Stimulated activated CD8-positive, alpha-beta memory T cell treated with anti-CD3 and anti-CD28 coated beads, Interleukin-2, amount 100 ng/mL, for 48 hours (primary cell): ENCODE measurements around the gene TMEM132D.

Source experiments
- DNase-seq, 2 donors: peaks; one replicate each; pipeline ENCODE4 v3.0.0-alpha.2; 2020; ENCODE audit warnings: low read depth in 2 of 2

TMEM132D gene

GRCh38 chr12:129339336-129339735 lies 564.5 kb downstream of the TMEM132D start:
- DNase-seq, result no peak

- no peak for DNase-seq
Measured at GRCh38 chr12:129337413-129337812, 566.4 kb downstream of the TMEM132D start.

- DNase-seq, result no peak
Measured at GRCh38 chr12:129335773-129336172, 568.1 kb downstream of the TMEM132D start.

GRCh38 chr12:129332286-129332685 lies 571.5 kb downstream of the TMEM132D start:
- DNase-seq, result no peak

GRCh38 chr12:129331356-129332085 lies 572.3 kb downstream of the TMEM132D start:
- no peak for DNase-seq

GRCh38 chr12:129328235-129328634 lies 575.6 kb downstream of the TMEM132D start:
- no peak for DNase-seq

- DNase-seq, result no peak
Measured at GRCh38 chr12:129325566-129325965, 578.3 kb downstream of the TMEM132D start.

GRCh38 chr12:129312048-129312447 lies 591.8 kb downstream of the TMEM132D start:
- no peak for DNase-seq

GRCh38 chr12:129310346-129310745 lies 593.5 kb downstream of the TMEM132D start:
- no peak for DNase-seq

GRCh38 chr12:129305851-129306250 lies 598.0 kb downstream of the TMEM132D start:
- no peak for DNase-seq

GRCh38 chr12:129304529-129304928 lies 599.3 kb downstream of the TMEM132D start:
- DNase-seq, result no peak

GRCh38 chr12:129300011-129300410 lies 603.8 kb downstream of the TMEM132D start:
- no peak for DNase-seq

GRCh38 chr12:129298921-129299320 lies 604.9 kb downstream of the TMEM132D start:
- DNase-seq, result no peak

- DNase-seq, result no peak
Measured at GRCh38 chr12:129296671-129297070, 607.2 kb downstream of the TMEM132D start.

- no peak for DNase-seq
Measured at GRCh38 chr12:129294868-129295267, 609.0 kb downstream of the TMEM132D start.

GRCh38 chr12:129279771-129280170 lies 624.1 kb downstream of the TMEM132D start:
- DNase-seq, result no peak

- DNase-seq, result no peak
Measured at GRCh38 chr12:129276361-129277060, 627.3 kb downstream of the TMEM132D start.

GRCh38 chr12:129269756-129270495 lies 633.9 kb downstream of the TMEM132D start:
- no peak for DNase-seq

- DNase-seq, result no peak
Measured at GRCh38 chr12:129258781-129259318, 645.0 kb downstream of the TMEM132D start.

GRCh38 chr12:129257524-129257923 lies 646.3 kb downstream of the TMEM132D start:
- no peak for DNase-seq

- DNase-seq, result no peak
Measured at GRCh38 chr12:129246630-129247029, 657.2 kb downstream of the TMEM132D start.

GRCh38 chr12:129245769-129246168 lies 658.1 kb downstream of the TMEM132D start:
- no peak for DNase-seq
